K562 (cell line): Measurements from ENCODE around the gene PIGC. TPM values are rescaled to one million over a fixed set of nuclear protein-coding genes. Genes with fewer than 3 reads are reported as not detected.

Experiments
- ATAC-seq: fragments of 200-7000 bp; cut with Tn5 transposase; 3 replicates; pipeline ENCODE4 v1.9.1; 2020; ENCODE audit warnings: moderate library complexity
- BruUV-seq: library from RNA; stranded (reverse); fragments of 400-500 nt; replicated peaks from 2 replicates; lab custom pipeline; 2021; lab: Mats Ljungman, UMichigan
- CTCF ChIA-PET: fragments of 300-600 bp; formaldehyde crosslinking; extraction: SDS; loops from one replicate; lab custom pipeline; 2021; ENCODE audit warnings: low intra/inter-chr PET ratio; lab: Yijun Ruan, JAX
- POLR2A ChIA-PET: fragments of 300-600, 350-650 bp; sonication (Branson Sonifier 250); formaldehyde crosslinking; extraction: SDS; loops from one replicate; lab custom pipeline; 2021; ENCODE audit warnings: antibody characterized with exemption, inconsistent platforms; lab: Yijun Ruan, JAX
- DNase-seq, 4 experiments: peaks; one replicate each; pipeline versions ENCODE4 v3.0.0 to v3.0.0-alpha.2; 2011 to 2018; ENCODE audit warnings: low spot score in 3 of 4, mixed read lengths in 3 of 4; ENCODE audit errors: extremely low read depth in 1 of 4
- FAIRE-seq: peaks from 2 replicates; lab custom pipeline; 2011; peaks lifted over from hg19 to GRCh38; lab: Jason Lieb, UNC
- H2AFZ ChIP-seq: 2 replicates; pipeline ENCODE4 v1.6.0; 2011; ENCODE audit warnings: low read depth, low read length, control low read depth, inconsistent platforms
- H3K27ac ChIP-seq: fragments of 200-600 bp; 3 replicates; pipeline ENCODE4 v1.8.0; 2011; ENCODE audit warnings: low read depth, mild to moderate bottlenecking, control low read depth, inconsistent platforms, low read length, moderate library complexity, mixed read lengths; ENCODE audit errors: extremely low read depth
- H3K27me3 ChIP-seq, 2 experiments: fragments of 300-600 bp in 1 of 2; 2 replicates in 1 of 2; 3 replicates in 1 of 2; pipeline versions ENCODE4 v1.6.0 to v1.8.0; 2011; ENCODE audit warnings: inconsistent platforms in 2 of 2, low read length in 2 of 2, mild to moderate bottlenecking in 1 of 2, mixed read lengths in 1 of 2, moderate library complexity in 1 of 2; ENCODE audit not compliant: control insufficient read depth in 2 of 2, insufficient read depth in 2 of 2
- H3K36me3 ChIP-seq: fragments of 300-600 bp; 3 replicates; pipeline ENCODE4 v1.8.0; 2011; ENCODE audit warnings: mild to moderate bottlenecking, low read length, inconsistent platforms; ENCODE audit not compliant: control insufficient read depth, insufficient read depth
- H3K4me1 ChIP-seq, 2 experiments: fragments of 200-600 bp in 1 of 2; replicated peaks in 1 of 2; 2 replicates in 1 of 2; 3 replicates in 1 of 2; pipeline versions ENCODE4 v1.5.1 to v1.8.0; 2011; ENCODE audit warnings: inconsistent platforms in 2 of 2, low read length in 2 of 2, mild to moderate bottlenecking in 1 of 2, mixed read lengths in 1 of 2, moderate library complexity in 1 of 2; ENCODE audit not compliant: control insufficient read depth in 2 of 2, insufficient read depth in 2 of 2
- H3K4me2 ChIP-seq: 2 replicates; pipeline ENCODE4 v1.6.1; 2011; ENCODE audit warnings: low read length, control low read depth, inconsistent platforms, mixed read lengths; ENCODE audit not compliant: insufficient read depth
- H3K4me3 ChIP-seq: fragments of 200-600 bp; sonication (generic), shearing (Covaris generic); 2 replicates; pipeline ENCODE4 v1.5.1; 2016; ENCODE audit warnings: control low read depth, inconsistent platforms
- H3K79me2 ChIP-seq: fragments of 200-600 bp; 3 replicates; pipeline ENCODE4 v1.8.0; 2011; ENCODE audit warnings: low read length, inconsistent platforms; ENCODE audit not compliant: control insufficient read depth, insufficient read depth
- H3K9ac ChIP-seq, 2 experiments: 2 replicates each; pipeline versions ENCODE4 v1.6.0 to v1.6.1; 2011; ENCODE audit warnings: low read depth in 2 of 2, low read length in 2 of 2, control low read depth in 1 of 2, inconsistent platforms in 1 of 2, mild to moderate bottlenecking in 1 of 2, mixed read lengths in 1 of 2; ENCODE audit not compliant: insufficient read depth in 1 of 2
- H3K9me1 ChIP-seq: one replicate; pipeline ENCODE4 v1.6.0; 2011; ENCODE audit warnings: inconsistent platforms, mild to moderate bottlenecking, low read length, moderate library complexity; ENCODE audit not compliant: control insufficient read depth, insufficient read depth
- H3K9me3 ChIP-seq: replicated peaks from 2 replicates; pipeline ENCODE4 v1.5.1; 2011; ENCODE audit warnings: low read depth, low read length, inconsistent platforms; ENCODE audit not compliant: control insufficient read depth, insufficient read depth
- H4K20me1 ChIP-seq: replicated peaks from 2 replicates; pipeline ENCODE4 v1.6.1; 2011; ENCODE audit warnings: low read length, inconsistent platforms, mixed read lengths; ENCODE audit not compliant: control insufficient read depth, insufficient read depth
- AFF4 ChIP-seq: sonication (generic); formaldehyde crosslinking; IDR thresholded peaks from 2 replicates; pipeline ENCODE4 v1.8.0; 2023; ENCODE audit warnings: mild to moderate bottlenecking, missing genetic modification reagents
- ARID3A ChIP-seq: IDR thresholded peaks from 2 replicates; pipeline ENCODE4 v1.6.1; 2012; ENCODE audit warnings: low read depth, low read length, improper control_type of control experiment, borderline replicate concordance
- CAMTA2 ChIP-seq: fragments of 250-450 bp; sonication (Bioruptor Pico); conservative IDR thresholded peaks from 2 replicates; pipeline ENCODE4 v1.5.1; 2022
- CBFA2T3 ChIP-seq: fragments of 450-650 bp; IDR thresholded peaks from 2 replicates; pipeline ENCODE4 v1.6.1; 2017
- CREB1 ChIP-seq, 2 experiments: sonication (generic) in 1 of 2; formaldehyde crosslinking in 1 of 2; IDR thresholded peaks; 2 replicates each; pipeline versions ENCODE4 v1.6.1 to v1.8.0; 2012 to 2022; ENCODE audit warnings: inconsistent platforms in 1 of 2, mild to moderate bottlenecking in 1 of 2, missing genetic modification reagents in 1 of 2, moderate library complexity in 1 of 2
- DACH1 ChIP-seq: fragments of 450-650 bp; IDR thresholded peaks from 2 replicates; pipeline ENCODE4 v1.6.1; 2018; ENCODE audit not compliant: partially characterized antibody
- FOXA3 ChIP-seq, 2 experiments: fragments of 450-650 bp in 1 of 2; sonication (generic) in 1 of 2; formaldehyde crosslinking; IDR thresholded peaks in 1 of 2; conservative IDR thresholded peaks in 1 of 2; 2 replicates each; pipeline versions ENCODE4 v1.4.0 to v1.8.0; 2020 to 2022; ENCODE audit warnings: mild to moderate bottlenecking in 2 of 2, missing genetic modification reagents in 1 of 2
- GATAD2B ChIP-seq: fragments of 450-650 bp; IDR thresholded peaks from 2 replicates; pipeline ENCODE4 v1.6.1; 2017; ENCODE audit warnings: mild to moderate bottlenecking, borderline replicate concordance
- JUN ChIP-seq, 2 experiments: sonication (generic) in 1 of 2; formaldehyde crosslinking in 1 of 2; IDR thresholded peaks; 2 replicates each; pipeline versions ENCODE4 v1.6.1 to v1.8.0; 2012 to 2022; ENCODE audit warnings: borderline replicate concordance in 2 of 2, mild to moderate bottlenecking in 2 of 2, improper control_type of control experiment in 1 of 2, low read depth in 1 of 2, low read length in 1 of 2, missing genetic modification reagents in 1 of 2
- LEF1 ChIP-seq: fragments of 450-650 bp; IDR thresholded peaks from 2 replicates; pipeline ENCODE4 v1.6.1; 2016; ENCODE audit warnings: mild to moderate bottlenecking
- NELFE ChIP-seq: IDR thresholded peaks from 2 replicates; pipeline ENCODE4 v1.6.1; 2011; ENCODE audit warnings: mild to moderate bottlenecking; ENCODE audit not compliant: insufficient read depth, insufficient read length
- NFE2 ChIP-seq: IDR thresholded peaks from 2 replicates; pipeline ENCODE4 v1.6.1; 2014; ENCODE audit warnings: antibody characterized with exemption, low read depth
- SMARCC2 ChIP-seq: fragments of 450-650 bp; IDR thresholded peaks from 2 replicates; pipeline ENCODE4 v1.6.1; 2017; ENCODE audit warnings: antibody characterized with exemption, moderate library complexity, mild to moderate bottlenecking, low read depth
- SMARCE1 ChIP-seq: fragments of 450-650 bp; IDR thresholded peaks from 2 replicates; pipeline ENCODE4 v1.7.1; 2016; ENCODE audit warnings: mild to moderate bottlenecking
- SOX6 ChIP-seq: fragments of 450-650 bp; IDR thresholded peaks from 2 replicates; pipeline ENCODE4 v1.6.1; 2014; ENCODE audit warnings: mild to moderate bottlenecking
- TRIM28 ChIP-seq: fragments of 450-650 bp; IDR thresholded peaks from 2 replicates; pipeline ENCODE4 v1.6.1; 2017
- ZEB2 ChIP-seq: fragments of 450-650 bp; IDR thresholded peaks from 2 replicates; pipeline ENCODE4 v1.6.1; 2016
- ZNF197 ChIP-seq: fragments of 200-800 bp; sonication (Bioruptor generic); IDR thresholded peaks from 2 replicates; pipeline ENCODE4 v1.6.1; 2016; ENCODE audit warnings: low read depth, missing genetic modification characterization, missing compliant biosample characterization
- WGBS: fragments of 100-300 bp; shearing (Covaris generic); methylation state at CpG from one replicate; pipeline ENCODE4 v1.1.6; 2016; ENCODE audit warnings: low coverage, mixed read lengths; ENCODE audit not compliant: insufficient coverage; ENCODE audit errors: missing lambda C conversion rate; 5-methylcytosine and 5-hydroxymethylcytosine counted together
- in situ Hi-C: fragments of 300-500 bp; cut with MboI; formaldehyde crosslinking; loops from 4 replicates; pipeline ENCODE4 v1.15.0; 2018; ENCODE audit warnings: inconsistent platforms, mixed read lengths
- intact Hi-C: fragments of 100-400 bp; cut with micrococcal nuclease; formaldehyde crosslinking; loops from 2 replicates; pipeline ENCODE4 v1.14.2; 2022
- polyA plus RNA-seq, 8 experiments: library from polyadenylated mRNA; depleted of rRNA in 4 of 8; stranded (reverse) in 5 of 8; unstranded in 3 of 8; fragments of >200 nt; fragmentation: Nextera tagmentation in 2 of 8; fragmentation: Illumina TruSeq in 1 of 8; extraction: Ambion mirVana in 2 of 8; extraction: Trizol in 1 of 8; gene quantifications; 2 replicates each; pipeline versions ENCODE4 v1.2.1 to v1.2.3, GENCODE V29; 2011 to 2014; ENCODE audit warnings: inconsistent platforms in 1 of 8, missing spikeins in 1 of 8
- total RNA-seq, 7 experiments: library from RNA; depleted of rRNA in 6 of 7; stranded (reverse); fragments of >200 nt in 6 of 7; fragmentation: Illumina TruSeq in 2 of 7; extraction: Trizol in 2 of 7; gene quantifications; 2 replicates each; pipeline versions ENCODE4 v1.2.1 to v1.2.3, GENCODE V29; 2011 to 2021; ENCODE audit warnings: low replicate concordance in 1 of 7

The PIGC gene
- total and polyA plus RNA-seq, 9 of the 15 experiments (the other 6 are each of a cell fraction or from before 2014, with no cell fraction given), result 30.5 to 97.9 (median 54.7) TPM

- Histone ChIP-seq H4K20me1 (no peaks in the 10 kb centered on the region), H2AFZ (peak overlapping the region; percentile 99), H3K4me1 (peaks cover 28 to 47% of the 10 kb centered on the region in 2 experiments), H3K4me2 (peak overlapping the region; percentile 60), H3K9me3 (no peaks in the 10 kb centered on the region), H3K27me3 (no peaks in the 10 kb centered on the region), H3K9me1 (peaks cover 7% of the 10 kb centered on the region), H3K9ac (no peak overlapping the region), H3K36me3 (no peaks in the 10 kb centered on the region), H3K27ac (0 out of 3 replicates have a peak overlapping the region, but pooled peaks have one; percentile 9), H3K79me2 (no peaks in the 10 kb centered on the region), H3K4me3 (no peak overlapping the region)
- ATAC-seq, result peak; percentile 6
- 15% methylated on average over 2 of the region's 2 CpGs for WGBS
- peak; percentile 6 for FAIRE-seq
- no TSS peak for BruUV-seq
- POLR2A ChIA-PET, result interaction anchor here (0.7 to 2.2 kb wide), 3 partner anchors 18 to 64 kb away, joined by 3 to 8 read pairs (median 3); no protein-coding TSS in a partner anchor
- CTCF ChIA-PET, result interaction anchor here (1.3 to 1.6 kb wide), 2 partner anchors 268 to 291 kb away, joined by 3 to 6 read pairs; no protein-coding TSS in a partner anchor
- peak in 2 of 4 experiments; percentile 42 to 52 for DNase-seq
- in situ Hi-C loops (loop anchor here (5.0 kb wide), 1 partner anchor 276 kb away; no protein-coding TSS in a partner anchor), intact Hi-C loops (loop anchor here (5.0 kb wide), 1 partner anchor 46 kb away; no protein-coding TSS in a partner anchor)
- peak; percentile 69 for TF ChIP-seq SMARCE1
- TF ChIP-seq SMARCC2, result peak; percentile 63; the same call in 1 of the 2 replicates
- TF ChIP-seq FOXA3 (CRISPR knock-in tag; conservative IDR thresholded peaks at IDR 0.05 in 1 of 2, IDR thresholded peaks at IDR 0.05 in 1 of 2), result peak in 1 of 2 experiments; percentile 33; a peak in 1 of 4 replicates
- TF ChIP-seq LEF1, result peak; percentile 83
- TF ChIP-seq ARID3A, result 0 out of 2 replicates have a peak, but pooled peaks have one; percentile 24
- no peak for TF ChIP-seq CAMTA2
- TF ChIP-seq CREB1 (IDR thresholded peaks at IDR 0.05), result no peak
- 0 out of 2 replicates have a peak, but pooled peaks have one; percentile 0 for TF ChIP-seq CREB1 (CRISPR knock-in tag; IDR thresholded peaks at IDR 0.05)
- TF ChIP-seq CBFA2T3, result peak; percentile 22; the same call in 1 of the 2 replicates
- peak; percentile 6 for TF ChIP-seq DACH1
- no peak for TF ChIP-seq NFE2
- TF ChIP-seq JUN (IDR thresholded peaks at IDR 0.05; ENCODE audit: borderline replicate concordance, low read depth, low read length), result peak; percentile 44; the same call in 1 of the 2 replicates
- no peak for TF ChIP-seq JUN (CRISPR knock-in tag; IDR thresholded peaks at IDR 0.05; ENCODE audit: borderline replicate concordance)
- TF ChIP-seq ZEB2, result 0 out of 2 replicates have a peak, but pooled peaks have one; percentile 42
- no peak for TF ChIP-seq ZNF197 (CRISPR knock-in tag)
- TF ChIP-seq NELFE, result no peak
- TF ChIP-seq GATAD2B, result peak; percentile 35; the same call in 1 of the 2 replicates
- no peak for TF ChIP-seq AFF4
- TF ChIP-seq SOX6, result peak; percentile 22; the same call in 1 of the 2 replicates
- peak; percentile 50; the same call in 1 of the 2 replicates for TF ChIP-seq TRIM28
Measured at GRCh38 chr1:172451002-172451443, 7.2 kb upstream of the PIGC start.
